SK-N-SH treated with all-trans-retinoic acid at 6 μM for 48 hours (cell line): ENCODE data around the gene AHSG.
A peak's percentile ranks its signal among the peaks of the same experiment; 100 is the strongest.

ENCODE experiments used
- ATAC-seq: fragments of 200-7000 bp; cut with Tn5 transposase; 3 replicates; pipeline ENCODE4 v1.9.1; 2020; ENCODE audit warnings: mild to moderate bottlenecking, moderate library complexity
- ARNTL ChIP-seq: fragments of 450-650 bp; formaldehyde crosslinking; IDR thresholded peaks from 2 replicates; pipeline ENCODE4 v1.5.0; 2020; ENCODE audit warnings: low read depth, mild to moderate bottlenecking, moderate library complexity, borderline replicate concordance
- BACH2 ChIP-seq: fragments of 250-450 bp; sonication (Bioruptor Pico); IDR thresholded peaks from 2 replicates; pipeline ENCODE4 v1.9.0; 2021; ENCODE audit warnings: mild to moderate bottlenecking, borderline replicate concordance
- CREB5 ChIP-seq: fragments of 250-450 bp; sonication (Bioruptor Pico); IDR thresholded peaks from 2 replicates; pipeline ENCODE4 v1.5.1; 2020; ENCODE audit warnings: low read depth, mild to moderate bottlenecking, moderate library complexity
- CSRNP3 ChIP-seq: fragments of 250-450 bp; sonication (Bioruptor Pico); IDR thresholded peaks from 2 replicates; pipeline ENCODE4 v1.5.1; 2021; ENCODE audit warnings: mild to moderate bottlenecking, moderate library complexity
- ESRRG ChIP-seq: fragments of 250-450 bp; sonication (Bioruptor Pico); IDR thresholded peaks from 2 replicates; pipeline ENCODE4 v1.6.1; 2021; ENCODE audit warnings: mild to moderate bottlenecking
- GLIS3 ChIP-seq: fragments of 250-450 bp; sonication (Bioruptor Pico); IDR thresholded peaks from 2 replicates; pipeline ENCODE4 v1.5.0; 2020; ENCODE audit warnings: mild to moderate bottlenecking, moderate library complexity
- ISL1 ChIP-seq: fragments of 250-450 bp; sonication (Bioruptor Pico); IDR thresholded peaks from 2 replicates; pipeline ENCODE4 v2.1.2; 2022; ENCODE audit warnings: mild to moderate bottlenecking, moderate library complexity
- OSR1 ChIP-seq: fragments of 250-450 bp; sonication (Bioruptor Pico); IDR thresholded peaks from 2 replicates; pipeline ENCODE4 v1.8.0; 2022; ENCODE audit warnings: moderate library complexity, mild to moderate bottlenecking, inconsistent platforms
- PATZ1 ChIP-seq: fragments of 250-450 bp; sonication (Bioruptor Pico); IDR thresholded peaks from 2 replicates; pipeline ENCODE4 v1.8.0; 2020; ENCODE audit warnings: mild to moderate bottlenecking, moderate library complexity, borderline replicate concordance
- POU6F1 ChIP-seq: fragments of 250-450 bp; sonication (Bioruptor Pico); IDR thresholded peaks from 2 replicates; pipeline ENCODE4 v1.8.0; 2021; ENCODE audit warnings: low read depth, mild to moderate bottlenecking, moderate library complexity, borderline replicate concordance
- PPARA ChIP-seq: fragments of 250-450 bp; sonication (Bioruptor Pico); IDR thresholded peaks from 2 replicates; pipeline ENCODE4 v1.5.0; 2020; ENCODE audit warnings: mild to moderate bottlenecking, borderline replicate concordance
- RARB ChIP-seq: fragments of 250-450 bp; sonication (Bioruptor Pico); IDR thresholded peaks from 2 replicates; pipeline ENCODE4 v1.8.0; 2021; ENCODE audit warnings: mild to moderate bottlenecking, moderate library complexity
- SNAI2 ChIP-seq: fragments of 250-450 bp; sonication (Bioruptor Pico); IDR thresholded peaks from 2 replicates; pipeline ENCODE4 v1.5.0; 2020; ENCODE audit warnings: mild to moderate bottlenecking, moderate library complexity
- TCF4 ChIP-seq: fragments of 250-450 bp; sonication (Bioruptor Pico); IDR thresholded peaks from 2 replicates; pipeline ENCODE4 v1.8.0; 2021; ENCODE audit warnings: mild to moderate bottlenecking, moderate library complexity, borderline replicate concordance
- TOX ChIP-seq: fragments of 250-450 bp; sonication (Bioruptor Pico); IDR thresholded peaks from 2 replicates; pipeline ENCODE4 v1.8.0; 2021; ENCODE audit warnings: mild to moderate bottlenecking, moderate library complexity, borderline replicate concordance
- TSHZ2 ChIP-seq: fragments of 250-450 bp; sonication (Bioruptor Pico); IDR thresholded peaks from 2 replicates; pipeline ENCODE4 v1.5.0; 2020; ENCODE audit warnings: mild to moderate bottlenecking, moderate library complexity
- ZC3H10 ChIP-seq: fragments of 250-450 bp; sonication (Bioruptor Pico); IDR thresholded peaks from 2 replicates; pipeline ENCODE4 v1.5.1; 2021; ENCODE audit warnings: mild to moderate bottlenecking, moderate library complexity
- ZFP3 ChIP-seq: fragments of 250-450 bp; sonication (Bioruptor Pico); IDR thresholded peaks from 2 replicates; pipeline ENCODE4 v1.5.0; 2020; ENCODE audit warnings: mild to moderate bottlenecking, moderate library complexity
- ZFP30 ChIP-seq: fragments of 450-650 bp; formaldehyde crosslinking; IDR thresholded peaks from 2 replicates; pipeline ENCODE4 v1.5.0; 2022; ENCODE audit warnings: mild to moderate bottlenecking, moderate library complexity
- ZNF565 ChIP-seq: fragments of 450-650 bp; formaldehyde crosslinking; conservative IDR thresholded peaks from 2 replicates; pipeline ENCODE4 v1.5.0; 2020; ENCODE audit warnings: low read depth, mild to moderate bottlenecking, moderate library complexity
- ZNF70 ChIP-seq: fragments of 450-650 bp; formaldehyde crosslinking; IDR thresholded peaks from 2 replicates; pipeline ENCODE4 v1.5.0; 2020; ENCODE audit warnings: mild to moderate bottlenecking, moderate library complexity
- ZNF8 ChIP-seq: fragments of 450-650 bp; formaldehyde crosslinking; IDR thresholded peaks from 2 replicates; pipeline ENCODE4 v1.5.0; 2020; ENCODE audit warnings: mild to moderate bottlenecking, moderate library complexity

Gene AHSG

GRCh38 chr3:186640473-186640818, 27.6 kb downstream of the AHSG start (continued):
- TF ChIP-seq ISL1 (CRISPR knock-in tag) (no peak), ZC3H10 (no peak)

- TF ChIP-seq ARNTL (no peak), PPARA (CRISPR knock-in tag) (no peak), TCF4 (CRISPR knock-in tag) (no peak), ZFP30 (CRISPR knock-in tag) (no peak), OSR1 (CRISPR knock-in tag) (no peak), PATZ1 (CRISPR knock-in tag) (no peak), TOX (no peak), CREB5 (CRISPR knock-in tag) (no peak), CSRNP3 (CRISPR knock-in tag) (no peak), ZNF565 (CRISPR knock-in tag) (no peak), ESRRG (CRISPR knock-in tag) (no peak), RARB (CRISPR knock-in tag) (no peak)
- ATAC-seq: 0 out of 3 replicates have a peak, but pooled peaks have one; percentile 21
Observed at GRCh38 chr3:186640929-186641328, 28.1 kb downstream of the AHSG start.

- ATAC-seq: no peak
- TF ChIP-seq CREB5 (CRISPR knock-in tag): no peak
- TF ChIP-seq ZNF70 (CRISPR knock-in tag): no peak
- no peak for TF ChIP-seq ZNF565 (CRISPR knock-in tag)
- TF ChIP-seq GLIS3 (CRISPR knock-in tag): no peak
- no peak for TF ChIP-seq ARNTL
- no peak for TF ChIP-seq SNAI2
- TF ChIP-seq ESRRG (CRISPR knock-in tag): no peak
- TF ChIP-seq OSR1 (CRISPR knock-in tag): no peak
- TF ChIP-seq CSRNP3 (CRISPR knock-in tag): no peak
- no peak for TF ChIP-seq TCF4 (CRISPR knock-in tag)
- TF ChIP-seq ZFP3 (CRISPR knock-in tag): no peak
- TF ChIP-seq ZC3H10: no peak
- TF ChIP-seq RARB (CRISPR knock-in tag): no peak
- no peak for TF ChIP-seq ZNF8 (CRISPR knock-in tag)
Observed at GRCh38 chr3:186642014-186642413, 29.2 kb downstream of the AHSG start.

- ATAC-seq: no peak
- TF ChIP-seq ARNTL: no peak
- TF ChIP-seq RARB (CRISPR knock-in tag): no peak
- TF ChIP-seq ZNF70 (CRISPR knock-in tag): no peak
- TF ChIP-seq SNAI2: no peak
- TF ChIP-seq POU6F1: no peak
- no peak for TF ChIP-seq CREB5 (CRISPR knock-in tag)
- TF ChIP-seq ZFP3 (CRISPR knock-in tag): no peak
- no peak for TF ChIP-seq BACH2 (CRISPR knock-in tag)
- no peak for TF ChIP-seq TCF4 (CRISPR knock-in tag)
- TF ChIP-seq TOX: no peak
- no peak for TF ChIP-seq ZNF565 (CRISPR knock-in tag)
- no peak for TF ChIP-seq TSHZ2 (CRISPR knock-in tag)
- TF ChIP-seq ZFP30 (CRISPR knock-in tag): no peak
- no peak for TF ChIP-seq GLIS3 (CRISPR knock-in tag)
- TF ChIP-seq PPARA (CRISPR knock-in tag): no peak
- no peak for TF ChIP-seq ESRRG (CRISPR knock-in tag)
Observed at GRCh38 chr3:186643493-186643892, 30.6 kb downstream of the AHSG start.
